ENCODE data around the gene AKIP1. TPM values are rescaled to one million over a fixed set of nuclear protein-coding genes. Genes with fewer than 3 reads are reported as not detected.
A peak's percentile ranks its signal among the peaks of the same experiment; 100 is the strongest.

AKIP1 gene
- total RNA-seq, 2 experiments from 2014 or later, result 3.2 to 4.1 TPM

DNA sequence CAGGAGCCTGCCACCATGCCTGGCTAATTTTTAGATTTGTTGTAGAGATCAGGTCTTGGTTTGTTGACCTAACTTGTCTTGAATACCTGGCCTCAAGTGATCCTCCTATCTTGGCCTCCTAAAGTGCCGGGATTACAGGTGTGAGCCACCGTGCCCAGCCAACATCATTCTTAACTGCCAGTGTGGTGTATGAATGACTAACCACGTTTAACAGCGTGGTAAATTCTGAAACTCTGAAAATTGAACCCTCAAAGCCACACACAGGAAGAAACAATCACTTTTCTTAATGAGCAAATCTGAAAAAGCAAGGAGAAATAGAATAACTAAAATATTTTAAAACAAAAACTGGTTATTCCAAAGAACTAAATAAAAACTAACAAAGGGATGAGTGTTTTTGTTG, 45.9 kb downstream of the AKIP1 start:
- no peak for DNase-seq
- no peak overlapping the region for H3K27ac ChIP-seq (ENCODE audit: low read depth in 1 of 2, low read length in 2 of 2)
- Mint-ChIP-seq H3K27ac (no peak overlapping the region), H3K4me3 (no peak overlapping the region), H3K4me1 (ENCODE audit: low read depth) (peaks cover 15% of the 10 kb centered on the region), H3K9me3 (no peaks in the 10 kb centered on the region), H3K36me3 (ENCODE audit: low read depth) (peaks cover 71% of the 10 kb centered on the region), H3K27me3 (no peaks in the 10 kb centered on the region)
- TF ChIP-seq, protein P1, sequence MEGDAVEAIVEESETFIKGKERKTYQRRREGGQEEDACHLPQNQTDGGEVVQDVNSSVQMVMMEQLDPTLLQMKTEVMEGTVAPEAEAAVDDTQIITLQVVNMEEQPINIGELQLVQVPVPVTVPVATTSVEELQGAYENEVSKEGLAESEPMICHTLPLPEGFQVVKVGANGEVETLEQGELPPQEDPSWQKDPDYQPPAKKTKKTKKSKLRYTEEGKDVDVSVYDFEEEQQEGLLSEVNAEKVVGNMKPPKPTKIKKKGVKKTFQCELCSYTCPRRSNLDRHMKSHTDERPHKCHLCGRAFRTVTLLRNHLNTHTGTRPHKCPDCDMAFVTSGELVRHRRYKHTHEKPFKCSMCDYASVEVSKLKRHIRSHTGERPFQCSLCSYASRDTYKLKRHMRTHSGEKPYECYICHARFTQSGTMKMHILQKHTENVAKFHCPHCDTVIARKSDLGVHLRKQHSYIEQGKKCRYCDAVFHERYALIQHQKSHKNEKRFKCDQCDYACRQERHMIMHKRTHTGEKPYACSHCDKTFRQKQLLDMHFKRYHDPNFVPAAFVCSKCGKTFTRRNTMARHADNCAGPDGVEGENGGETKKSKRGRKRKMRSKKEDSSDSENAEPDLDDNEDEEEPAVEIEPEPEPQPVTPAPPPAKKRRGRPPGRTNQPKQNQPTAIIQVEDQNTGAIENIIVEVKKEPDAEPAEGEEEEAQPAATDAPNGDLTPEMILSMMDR (IDR thresholded peaks at IDR 0.05), result no peak
- intact Hi-C loops (cut with DNase I, micrococcal nuclease), result no loop called here
- POLR2A ChIA-PET, result no interaction called here
- H3K4me3 ChIP-seq (ENCODE audit: low read length), result no peak overlapping the region
- no peaks in the 10 kb centered on the region for H3K27me3 ChIP-seq (ENCODE audit: control insufficient read depth in 1 of 2, insufficient read depth in 2 of 2, low read length in 2 of 2)
- ATAC-seq (ENCODE audit: poor library complexity), result no peak
- H3K9me3 ChIP-seq (ENCODE audit: control insufficient read depth in 1 of 2, insufficient read depth in 1 of 2, low read length in 2 of 2), result no peaks in the 10 kb centered on the region
- peaks cover 44% of the 10 kb centered on the region for H3K36me3 ChIP-seq (ENCODE audit: insufficient read depth, low read length)
- CTCF ChIA-PET, result no interaction called here
- peaks cover 4% of the 10 kb centered on the region for H3K4me1 ChIP-seq (ENCODE audit: insufficient read depth, low read length)

DNA sequence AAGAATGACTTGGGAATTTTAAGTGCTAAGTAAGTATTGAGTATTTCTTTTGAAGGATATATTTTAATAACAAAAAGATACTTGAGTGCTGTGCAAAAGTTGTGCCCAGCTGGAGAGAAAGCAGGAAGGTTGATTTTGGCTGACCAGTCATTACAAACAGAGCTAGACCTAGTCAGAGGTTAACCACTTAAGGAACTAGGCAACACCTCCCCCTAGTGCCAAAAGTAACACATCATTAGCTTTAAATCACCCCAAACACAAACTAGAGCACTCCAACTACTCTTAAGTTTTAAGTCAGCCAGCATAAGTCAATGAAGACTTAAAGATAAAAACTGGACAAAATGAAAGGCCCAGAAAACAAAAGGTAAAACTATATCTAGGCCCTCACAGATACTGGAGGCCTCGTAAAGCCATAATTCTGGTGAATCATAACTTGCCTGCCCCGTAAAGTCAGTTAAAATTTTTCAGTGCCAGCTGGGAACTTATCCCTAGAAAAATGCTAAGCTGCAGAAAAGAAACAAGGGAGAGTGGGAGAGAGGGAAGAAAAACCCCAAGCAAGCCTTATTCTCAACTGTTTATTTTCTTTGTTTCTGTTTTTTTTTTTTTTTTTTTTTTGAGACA, 48.7 kb downstream of the AKIP1 start:
- peaks cover 34% of the 10 kb centered on the region for H3K4me1 Mint-ChIP-seq (ENCODE audit: low read depth)
- ATAC-seq (ENCODE audit: poor library complexity), result no peak

DNA sequence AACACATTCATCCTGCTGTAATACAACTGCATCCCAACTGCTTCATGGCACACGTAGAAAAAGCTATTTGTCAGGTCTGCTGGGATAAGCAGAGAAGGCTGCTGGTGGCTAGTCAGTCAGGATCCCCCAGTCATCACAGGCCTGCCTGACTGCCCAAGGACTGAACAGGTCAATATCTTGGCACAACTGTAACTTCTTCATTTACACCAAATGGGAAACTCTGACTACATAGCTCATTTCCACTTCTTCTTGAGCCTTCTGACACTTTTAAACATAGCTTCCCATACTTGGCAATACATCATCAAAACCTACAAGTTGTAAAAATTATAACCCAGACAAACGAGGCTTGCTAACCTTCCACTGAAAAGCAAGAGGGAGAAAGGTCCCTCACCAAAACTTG, 50.4 kb downstream of the AKIP1 start:
- Histone ChIP-seq H3K4me1 (ENCODE audit: insufficient read depth, low read length) (peaks cover 28% of the 10 kb centered on the region), H3K9me3 (ENCODE audit: control insufficient read depth in 1 of 2, insufficient read depth in 1 of 2, low read length in 2 of 2) (no peaks in the 10 kb centered on the region), H3K27ac (ENCODE audit: low read depth in 1 of 2, low read length in 2 of 2) (no peak overlapping the region), H3K4me3 (ENCODE audit: low read length) (no peak overlapping the region), H3K27me3 (ENCODE audit: control insufficient read depth in 1 of 2, insufficient read depth in 2 of 2, low read length in 2 of 2) (no peaks in the 10 kb centered on the region), H3K36me3 (ENCODE audit: insufficient read depth, low read length) (peaks cover 13% of the 10 kb centered on the region)
- no peak overlapping the region for H3K4me3 Mint-ChIP-seq
- ChIA-PET CTCF (no interaction called here), POLR2A (no interaction called here)
- peaks cover 38% of the 10 kb centered on the region for H3K4me1 Mint-ChIP-seq (ENCODE audit: low read depth)
- H3K9me3 Mint-ChIP-seq, result no peaks in the 10 kb centered on the region
- intact Hi-C loops (cut with DNase I, micrococcal nuclease), result loop anchor here in 1 of 2 experiments (5.0 to 10.0 kb wide), 5 partner anchors 279 to 1343 kb away; partner anchors contain the start of genes ADM, RPL27A, TRIM66 and ZNF143
- ATAC-seq (ENCODE audit: poor library complexity), result no peak
- DNase-seq, result no peak
- peaks cover 39% of the 10 kb centered on the region for H3K36me3 Mint-ChIP-seq (ENCODE audit: low read depth)
- peak overlapping the region; percentile 33 for H3K27ac Mint-ChIP-seq
- H3K27me3 Mint-ChIP-seq, result no peaks in the 10 kb centered on the region
- TF ChIP-seq, protein P1 (IDR thresholded peaks at IDR 0.05), result no peak

More for the DNA sequence above, 48.7 kb downstream of the AKIP1 start:
- peak overlapping the region; percentile 42 for H3K27ac Mint-ChIP-seq
- H3K9me3 Mint-ChIP-seq, result no peaks in the 10 kb centered on the region
- intact Hi-C loops (cut with DNase I, micrococcal nuclease), result loop anchor here (1.0 to 10.0 kb wide), 6 partner anchors 45 to 1345 kb away; partner anchors contain the start of genes ADM (in 1 of the 2), RPL27A (in 1 of the 2), TRIM66 (in 1 of the 2) and ZNF143 (in 1 of the 2)
- Histone ChIP-seq H3K27me3 (ENCODE audit: control insufficient read depth in 1 of 2, insufficient read depth in 2 of 2, low read length in 2 of 2) (no peaks in the 10 kb centered on the region), H3K36me3 (ENCODE audit: insufficient read depth, low read length) (peaks cover 25% of the 10 kb centered on the region), H3K4me3 (ENCODE audit: low read length) (no peak overlapping the region), H3K9me3 (ENCODE audit: control insufficient read depth in 1 of 2, insufficient read depth in 1 of 2, low read length in 2 of 2) (no peaks in the 10 kb centered on the region), H3K27ac (ENCODE audit: low read depth in 1 of 2, low read length in 2 of 2) (no peak overlapping the region), H3K4me1 (ENCODE audit: insufficient read depth, low read length) (peaks cover 20% of the 10 kb centered on the region)
- peak in 5 of 14 experiments; percentile 4 to 68 (median 54) for DNase-seq
- no peaks in the 10 kb centered on the region for H3K27me3 Mint-ChIP-seq
- ChIA-PET POLR2A (interaction anchor here (0.9 to 1.3 kb wide), 4 partner anchors 12 to 277 kb away, joined by 4 to 5 read pairs (median 4); partner anchors contain the start of genes RPL27A and TRIM66), CTCF (interaction anchor here (0.6 to 1.5 kb wide), 7 partner anchors 28 to 927 kb away, joined by 3 to 14 read pairs (median 3); partner anchors contain the start of gene AKIP1)
- H3K4me3 Mint-ChIP-seq, result peak overlapping the region; percentile 67
- H3K36me3 Mint-ChIP-seq (ENCODE audit: low read depth), result peaks cover 55% of the 10 kb centered on the region
- TF ChIP-seq, protein P1 (IDR thresholded peaks at IDR 0.05), result peak; percentile 61
